OCI-M2 (cell line): ENCODE measurements around the gene EDN1.

ENCODE experiments used
- DNase-seq: peaks from one replicate; lab custom pipeline; 2025; ENCODE audit not compliant: unreplicated experiment; lab: John Stamatoyannopoulos, UW

The EDN1 gene

DNA sequence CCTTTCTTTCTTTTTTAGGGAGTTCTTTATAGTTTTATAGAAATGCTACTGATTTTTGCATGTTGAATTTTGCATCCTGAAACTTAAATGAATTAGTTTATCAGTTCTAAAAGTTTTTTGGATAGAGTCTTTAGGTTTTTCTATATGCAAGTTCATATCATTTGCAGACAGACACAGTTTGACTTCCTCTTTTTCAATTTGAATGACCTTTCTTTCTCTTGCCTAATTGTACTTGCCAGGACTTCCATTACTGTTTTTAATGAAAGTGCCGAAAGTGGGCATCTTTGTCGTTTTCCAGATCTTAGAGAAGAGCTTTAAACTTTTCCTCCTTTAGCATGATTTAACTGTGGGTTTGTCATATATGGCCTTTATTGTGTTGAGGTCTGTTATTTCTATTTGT is 21.1 kb upstream of the EDN1 start:
- no peak for DNase-seq

DNA sequence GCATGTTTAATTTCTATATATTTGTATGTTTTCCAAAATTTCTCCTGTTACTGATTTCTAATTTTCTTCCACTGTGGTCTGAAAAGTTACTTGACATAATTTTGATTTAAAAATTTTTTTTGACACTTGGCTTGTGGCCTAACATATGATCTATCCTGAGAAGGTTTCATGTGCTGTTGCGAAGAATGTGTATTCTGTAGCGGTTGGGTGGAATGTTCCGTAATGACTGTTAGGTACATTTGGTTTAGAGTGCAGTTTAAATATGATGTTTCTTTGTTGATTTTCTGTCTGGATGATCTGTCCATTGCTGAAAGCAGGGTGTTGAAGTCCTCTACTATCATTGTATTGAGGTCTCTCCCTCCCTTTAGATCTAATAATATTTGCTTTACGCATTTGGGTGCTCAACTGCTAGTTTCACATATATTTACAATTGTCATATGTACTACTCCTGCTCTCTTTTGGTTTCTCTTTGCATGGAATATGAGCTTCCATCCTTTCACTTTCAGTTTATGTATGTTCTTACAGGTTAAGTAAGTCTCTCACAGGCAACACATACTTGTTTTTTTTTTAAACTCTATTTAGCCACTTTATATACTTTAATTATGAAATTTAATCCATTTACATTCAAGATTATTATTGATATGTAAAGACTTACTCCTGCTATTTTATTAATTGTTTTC is 19.5 kb upstream of the EDN1 start:
- no peak for DNase-seq

DNA sequence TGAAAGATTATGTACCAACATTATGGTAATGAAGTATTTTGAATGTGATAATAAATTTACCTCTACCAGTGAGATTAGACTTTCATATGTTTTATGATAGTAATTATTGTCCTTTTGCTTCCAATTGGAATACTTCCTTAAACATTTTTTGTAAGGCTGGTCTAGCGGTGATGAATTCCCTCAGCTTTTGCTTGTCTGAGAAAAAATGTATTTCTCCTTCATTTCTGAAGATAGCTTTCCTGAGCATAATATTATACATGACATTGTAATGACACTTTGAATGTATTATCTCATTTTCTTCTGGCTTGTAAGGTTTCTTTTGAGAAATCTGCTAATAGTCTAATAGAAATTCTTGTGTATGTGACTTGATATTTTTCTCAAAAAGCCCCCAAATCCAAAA is 18.6 kb upstream of the EDN1 start:
- no peak for DNase-seq

DNA sequence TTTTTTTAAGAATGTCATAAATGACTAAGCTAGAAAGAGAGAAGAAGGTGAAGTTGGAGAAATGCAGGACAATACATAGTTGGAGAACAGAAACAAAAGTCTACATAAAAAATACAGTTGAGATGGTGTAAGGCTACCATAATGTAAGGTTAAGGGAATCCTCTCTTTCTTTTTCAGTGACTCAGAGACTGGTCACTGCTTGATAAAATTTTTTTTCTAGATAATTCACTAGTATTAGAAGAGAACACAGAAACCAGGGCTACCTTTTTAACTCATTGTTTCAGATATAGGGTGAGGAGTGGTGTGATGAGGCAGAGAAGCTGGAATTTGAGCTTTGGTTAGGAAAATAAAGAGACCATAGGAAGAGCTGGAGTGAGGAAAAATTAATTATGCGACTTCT is 18.2 kb upstream of the EDN1 start:
- no peak for DNase-seq

DNA sequence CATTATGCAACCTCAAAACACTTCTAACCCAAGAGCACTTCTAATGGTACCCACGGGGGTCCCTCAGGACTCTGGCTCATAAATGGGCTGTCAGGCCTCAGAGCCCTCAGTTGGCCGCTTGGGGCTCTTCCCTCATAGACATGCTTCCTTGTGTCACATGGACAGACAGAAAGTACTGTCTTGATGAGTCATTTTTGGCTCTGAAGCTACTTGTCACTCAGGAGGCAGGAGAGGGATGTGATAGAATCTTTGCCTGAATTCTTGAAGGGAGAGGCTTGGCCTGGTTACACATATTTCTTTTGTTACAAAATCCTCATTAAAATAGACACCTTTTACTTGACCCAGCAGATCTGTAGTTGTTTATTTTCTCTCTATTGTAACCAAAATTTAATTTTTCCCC is 15.1 kb upstream of the EDN1 start:
- no peak for DNase-seq

DNA sequence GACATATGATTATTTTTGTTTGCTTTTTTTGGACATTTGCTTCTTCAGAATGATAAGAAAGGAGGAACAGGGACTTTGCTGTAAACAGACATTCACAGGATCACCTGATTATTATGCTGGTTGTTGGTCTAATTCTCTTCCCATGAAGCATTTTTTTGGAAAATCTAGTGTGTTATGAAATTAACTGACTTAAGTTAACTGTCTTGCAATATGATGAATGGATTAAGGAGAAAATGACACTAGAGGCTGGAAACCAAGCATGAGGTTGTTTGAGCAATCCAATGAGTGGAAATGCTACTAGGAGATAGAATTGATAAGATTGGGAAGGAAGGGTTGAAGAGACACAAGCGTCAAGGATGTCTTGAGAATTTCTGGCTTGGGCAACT is 13.2 kb upstream of the EDN1 start:
- no peak for DNase-seq

DNA sequence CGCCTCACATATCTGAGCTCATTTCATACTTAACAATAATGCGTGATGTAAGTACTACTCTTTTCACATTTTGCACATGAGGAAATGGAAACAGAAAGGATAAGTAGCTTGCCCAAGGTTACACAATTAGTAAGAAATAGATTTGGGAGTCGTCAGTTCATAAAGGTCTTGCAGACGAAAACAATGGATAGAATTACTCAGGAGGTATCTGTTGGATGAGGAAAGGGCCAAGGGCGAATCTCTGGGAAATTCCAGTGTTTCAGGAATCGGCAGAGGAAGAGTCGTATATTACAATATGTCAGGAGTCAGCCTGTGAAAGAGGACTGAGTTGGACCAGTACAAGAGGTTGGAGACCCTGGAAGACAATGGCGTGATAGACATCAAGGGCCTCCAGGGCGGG is 12.8 kb upstream of the EDN1 start:
- no peak for DNase-seq

DNA sequence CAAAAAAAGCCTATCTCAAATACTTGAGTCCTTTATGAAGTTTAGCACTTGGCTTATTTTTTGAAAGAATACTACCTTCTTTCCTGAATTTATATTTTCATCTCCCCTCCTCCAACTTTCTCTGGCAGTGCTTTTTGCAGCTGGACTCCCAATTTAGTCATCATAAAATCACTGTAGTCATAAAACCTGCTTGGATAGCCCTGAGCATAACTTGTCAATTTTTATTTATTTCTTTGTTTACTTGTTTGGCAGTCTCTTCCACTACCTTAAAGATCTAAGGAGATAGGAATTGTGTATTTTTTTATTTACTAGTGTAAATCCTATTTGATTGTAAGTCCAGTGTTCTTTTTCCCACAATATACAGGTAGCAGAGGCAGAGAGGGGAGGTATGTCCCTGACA is 11.2 kb upstream of the EDN1 start:
- DNase-seq: no peak

DNA sequence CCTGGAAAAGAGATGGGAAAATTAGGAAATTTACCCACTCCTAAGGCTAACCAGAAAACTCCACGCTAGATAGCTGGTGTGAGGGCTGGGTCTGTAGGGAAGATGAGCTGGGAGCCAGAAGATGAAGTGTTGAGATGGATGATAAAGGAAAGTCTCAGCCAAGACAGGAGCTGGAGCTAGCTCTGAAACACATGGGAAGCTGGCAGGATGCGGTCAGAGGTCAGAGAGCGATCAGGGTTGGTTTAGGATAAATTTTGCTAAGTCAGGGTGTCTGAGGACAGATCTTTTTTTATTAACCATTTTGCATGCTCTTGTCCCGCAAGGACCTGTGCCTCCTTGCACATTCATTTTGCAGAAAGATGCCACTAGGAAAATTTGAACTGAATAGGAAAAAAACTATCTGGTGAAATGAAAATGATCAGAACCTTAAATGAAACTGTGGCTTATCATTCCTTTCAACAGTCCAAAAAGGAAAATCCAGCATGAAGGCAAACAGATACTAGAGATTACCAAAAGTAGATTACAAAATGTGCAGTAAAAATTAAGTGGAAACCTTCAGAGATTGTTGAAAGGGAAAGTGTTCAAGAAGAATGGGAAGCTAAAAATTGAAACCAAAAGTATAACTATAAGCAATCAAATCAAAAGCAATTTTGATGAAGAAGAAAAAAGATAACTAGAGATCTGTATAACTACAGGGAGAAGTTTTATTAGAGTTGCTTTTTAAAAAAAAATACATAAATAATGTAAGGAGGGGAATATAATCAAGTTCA is 10.7 kb upstream of the EDN1 start:
- no peak for DNase-seq

DNA sequence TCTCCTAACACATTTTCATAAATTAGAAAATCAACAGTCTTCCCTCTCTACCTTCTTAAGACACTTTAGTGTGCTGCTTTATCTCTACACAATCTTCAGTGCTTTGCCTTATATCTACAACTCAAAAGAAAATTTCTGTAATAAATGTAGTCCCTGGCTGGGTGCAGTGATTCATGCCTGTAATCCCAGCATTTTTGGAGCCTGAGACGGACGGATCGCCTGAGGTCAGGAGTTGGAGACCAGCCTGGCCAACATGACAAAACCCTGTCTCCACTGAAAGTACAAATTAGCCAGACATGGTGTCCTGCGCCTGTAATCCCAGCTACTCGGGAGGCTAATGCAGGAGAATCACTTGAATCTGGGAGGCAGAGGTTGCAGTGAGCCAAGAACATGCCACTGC is 9.7 kb upstream of the EDN1 start:
- no peak for DNase-seq

DNA sequence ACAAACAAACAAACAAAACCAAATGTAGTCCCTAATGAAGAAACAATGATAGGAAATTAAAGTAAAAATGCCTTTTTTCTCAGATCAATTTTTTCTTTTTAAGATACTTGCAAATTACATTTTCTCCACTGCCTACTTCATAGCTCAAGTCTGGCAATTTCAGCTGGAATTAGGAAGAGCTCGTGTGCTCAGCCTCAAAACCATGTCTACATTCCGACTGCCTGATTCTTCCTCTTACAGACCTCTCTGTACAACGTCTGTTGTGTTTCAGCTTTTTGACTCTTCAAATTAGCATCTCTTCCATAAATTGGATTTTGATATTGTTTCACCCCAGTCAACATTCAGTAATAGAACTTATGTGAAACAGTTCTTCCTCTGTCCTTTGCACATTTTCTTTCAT is 9.3 kb upstream of the EDN1 start:
- DNase-seq: no peak

DNA sequence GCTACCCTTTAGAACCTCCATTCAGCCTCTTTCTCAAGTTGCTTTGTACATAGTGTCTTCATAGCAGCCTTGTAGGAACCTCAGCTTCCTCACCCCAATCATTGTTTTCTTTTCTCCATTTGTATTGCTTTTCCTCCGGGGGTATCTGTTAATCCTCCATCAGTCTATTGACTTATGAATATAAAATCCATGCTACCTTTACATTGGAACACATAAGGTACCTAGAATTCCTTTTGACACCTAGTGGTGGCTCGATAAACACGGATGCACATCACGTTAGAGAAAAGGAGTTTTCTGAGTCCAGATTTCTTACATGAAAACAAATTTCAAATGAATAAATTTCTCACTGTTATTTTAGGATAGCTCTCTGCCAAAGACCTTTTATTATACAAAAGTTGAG is 6.3 kb upstream of the EDN1 start:
- no peak for DNase-seq

DNA sequence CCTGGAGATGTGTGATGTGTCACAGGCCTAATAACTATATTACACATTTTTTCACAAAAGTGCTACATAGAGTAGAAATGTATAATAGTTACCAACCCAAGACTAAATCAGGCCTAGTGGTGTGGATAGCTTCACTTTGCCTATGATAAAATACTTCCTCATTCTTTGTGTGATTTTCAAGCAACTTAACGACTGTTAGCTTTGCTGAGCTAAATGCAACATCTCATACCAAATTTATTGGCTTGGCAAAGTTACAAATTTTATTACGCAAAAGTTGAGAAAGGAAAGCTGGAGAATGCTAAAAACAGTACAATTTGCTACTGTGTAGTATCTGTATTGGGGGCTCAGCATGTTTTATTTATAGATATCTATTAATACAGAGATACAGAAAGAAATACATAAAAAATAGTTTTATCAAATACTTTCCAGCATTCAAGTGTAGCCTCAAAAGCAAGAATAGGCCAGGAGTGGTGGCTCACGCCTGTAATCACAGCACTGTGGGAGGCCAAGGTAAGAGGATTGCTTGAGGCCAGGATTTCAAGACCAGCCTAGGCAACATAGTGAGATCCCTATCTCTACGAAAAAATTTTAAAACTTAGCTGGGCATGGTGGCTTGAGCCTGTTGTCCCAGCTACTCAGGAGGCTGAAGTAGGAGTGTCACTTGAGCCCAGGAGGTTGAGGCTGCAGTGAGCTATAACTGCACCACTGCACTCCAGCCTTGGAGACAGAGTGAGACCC is 3.6 kb upstream of the EDN1 start:
- no peak for DNase-seq

DNA sequence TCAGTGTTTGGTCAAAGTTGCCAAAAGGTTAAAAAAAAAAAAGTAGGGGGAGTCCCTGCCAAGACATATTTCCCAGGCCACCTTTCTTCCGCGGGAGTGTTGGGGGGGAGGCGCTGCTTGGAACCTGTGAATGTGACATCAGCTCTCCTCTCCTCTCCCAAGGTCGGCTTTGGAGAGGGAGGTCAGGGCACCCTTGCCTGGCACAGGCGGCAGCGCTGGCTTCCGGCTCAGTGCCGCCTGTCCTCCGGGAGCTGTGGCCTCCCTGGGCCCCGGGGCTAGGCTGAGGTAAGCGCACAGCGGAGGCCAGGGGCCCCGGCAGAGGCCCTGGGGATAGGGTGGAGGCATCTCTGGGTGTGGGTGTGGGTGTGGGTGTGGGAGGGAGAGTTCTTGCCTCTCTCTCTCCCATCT is 1.9 kb upstream of the EDN1 start:
- no peak for DNase-seq

DNA sequence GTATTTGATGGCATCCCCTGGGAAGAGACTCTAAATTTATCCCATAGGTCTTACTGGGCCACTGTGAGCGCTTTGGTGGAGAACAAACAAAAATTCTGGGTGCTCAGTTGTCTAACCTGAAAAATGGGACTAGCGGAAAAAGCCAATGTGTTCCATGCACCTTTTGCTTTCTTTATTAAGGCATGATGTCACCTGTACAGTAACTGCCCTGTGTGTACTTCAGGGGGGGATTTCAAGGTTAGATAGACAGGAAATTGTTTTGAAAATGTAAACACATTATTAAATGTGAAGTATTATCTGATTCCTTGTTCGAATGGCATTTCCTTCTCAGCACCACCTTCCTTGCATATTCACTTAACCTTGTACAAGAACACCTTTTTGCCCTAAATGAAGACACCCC is 1.2 kb upstream of the EDN1 start:
- no peak for DNase-seq

DNA sequence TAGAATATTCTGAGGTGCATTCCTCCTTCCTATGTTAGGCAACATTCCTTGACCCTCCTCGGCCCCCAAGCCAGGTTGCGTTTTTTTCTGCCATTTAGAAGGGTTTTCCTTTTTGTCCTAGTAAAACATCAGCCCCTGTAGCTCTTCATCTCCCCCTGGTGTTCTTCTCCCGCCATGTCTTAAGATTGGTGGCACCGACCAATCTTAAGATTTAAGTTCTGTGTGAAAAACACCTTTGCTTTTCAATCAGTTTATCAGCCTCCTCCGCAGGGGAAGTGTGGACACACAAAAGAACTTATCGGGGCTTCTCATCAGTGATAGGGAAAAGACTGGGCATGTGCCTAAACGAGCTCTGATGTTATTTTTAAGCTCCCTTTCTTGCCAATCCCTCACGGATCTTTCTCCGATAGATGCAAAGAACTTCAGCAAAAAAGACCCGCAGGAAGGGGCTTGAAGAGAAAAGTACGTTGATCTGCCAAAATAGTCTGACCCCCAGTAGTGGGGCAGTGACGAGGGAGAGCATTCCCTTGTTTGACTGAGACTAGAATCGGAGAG is 719 bp upstream of the EDN1 start:
- DNase-seq: no peak

DNA sequence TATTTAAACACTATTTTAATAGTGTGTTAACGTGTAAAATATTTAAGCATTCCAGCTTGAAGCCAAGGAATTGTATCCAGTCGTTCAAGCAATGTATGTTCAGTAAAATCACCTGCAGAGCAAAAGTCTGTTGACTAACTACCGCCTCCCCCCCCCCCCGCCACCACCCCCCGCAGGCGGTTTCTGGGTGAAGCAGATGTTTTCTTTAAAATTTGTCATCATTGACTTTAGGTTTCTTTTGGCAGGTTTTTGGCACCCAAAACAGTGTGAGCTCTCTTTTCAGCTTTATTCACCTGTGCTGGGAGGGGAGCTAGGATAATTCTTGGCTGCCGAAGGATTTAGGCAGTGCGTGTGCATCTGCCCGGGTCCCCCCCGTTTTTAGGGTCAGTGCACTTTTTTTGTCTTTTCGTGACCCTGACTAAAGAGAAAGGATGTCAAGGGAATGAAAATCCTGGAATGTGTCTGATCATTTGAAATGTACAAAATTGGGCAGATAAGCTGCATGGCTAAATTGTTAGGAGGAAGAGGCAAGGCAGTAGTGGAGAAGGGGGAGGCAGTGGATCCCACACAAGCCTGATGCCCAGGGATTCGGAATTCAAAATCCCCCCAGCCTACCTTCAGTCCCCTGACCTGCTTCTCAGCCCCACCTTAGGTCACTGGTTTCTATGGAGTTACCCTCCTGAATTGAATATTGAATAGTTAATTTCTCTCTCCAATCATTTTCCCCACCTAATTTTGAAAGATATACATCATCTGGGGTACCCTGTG is 1.1 kb downstream of the EDN1 start:
- no peak for DNase-seq

DNA sequence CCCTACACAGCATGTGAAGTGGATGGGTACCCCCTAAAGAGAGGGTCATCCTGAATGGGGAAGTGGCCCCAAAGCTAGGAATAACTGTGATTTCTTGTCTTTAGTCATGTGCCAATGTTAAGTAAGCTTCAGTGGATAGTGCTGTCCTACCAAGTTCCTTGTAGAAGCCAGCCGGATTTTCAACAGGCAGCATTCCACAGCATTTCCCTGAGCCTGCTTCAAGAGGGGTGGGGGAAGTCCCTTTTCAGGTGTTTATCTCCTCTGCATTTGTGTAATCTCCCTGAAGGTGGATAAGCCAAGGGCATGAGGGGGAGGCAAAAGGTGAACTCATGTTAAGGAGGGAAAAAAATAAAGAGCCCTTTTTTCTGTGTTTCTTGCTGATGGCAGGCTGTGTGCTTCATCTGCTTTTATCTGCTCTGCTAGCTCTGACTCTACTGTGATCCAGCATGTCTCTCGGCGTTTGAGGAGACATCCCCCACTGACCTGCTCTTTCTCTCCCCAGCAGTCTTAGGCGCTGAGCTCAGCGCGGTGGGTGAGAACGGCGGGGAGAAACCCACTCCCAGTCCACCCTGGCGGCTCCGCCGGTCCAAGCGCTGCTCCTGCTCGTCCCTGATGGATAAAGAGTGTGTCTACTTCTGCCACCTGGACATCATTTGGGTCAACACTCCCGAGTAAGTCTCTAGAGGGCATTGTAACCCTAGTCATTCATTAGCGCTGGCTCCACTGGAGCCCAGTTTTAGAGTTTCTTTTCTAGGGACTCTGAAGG is 1.9 kb downstream of the EDN1 start:
- no peak for DNase-seq

DNA sequence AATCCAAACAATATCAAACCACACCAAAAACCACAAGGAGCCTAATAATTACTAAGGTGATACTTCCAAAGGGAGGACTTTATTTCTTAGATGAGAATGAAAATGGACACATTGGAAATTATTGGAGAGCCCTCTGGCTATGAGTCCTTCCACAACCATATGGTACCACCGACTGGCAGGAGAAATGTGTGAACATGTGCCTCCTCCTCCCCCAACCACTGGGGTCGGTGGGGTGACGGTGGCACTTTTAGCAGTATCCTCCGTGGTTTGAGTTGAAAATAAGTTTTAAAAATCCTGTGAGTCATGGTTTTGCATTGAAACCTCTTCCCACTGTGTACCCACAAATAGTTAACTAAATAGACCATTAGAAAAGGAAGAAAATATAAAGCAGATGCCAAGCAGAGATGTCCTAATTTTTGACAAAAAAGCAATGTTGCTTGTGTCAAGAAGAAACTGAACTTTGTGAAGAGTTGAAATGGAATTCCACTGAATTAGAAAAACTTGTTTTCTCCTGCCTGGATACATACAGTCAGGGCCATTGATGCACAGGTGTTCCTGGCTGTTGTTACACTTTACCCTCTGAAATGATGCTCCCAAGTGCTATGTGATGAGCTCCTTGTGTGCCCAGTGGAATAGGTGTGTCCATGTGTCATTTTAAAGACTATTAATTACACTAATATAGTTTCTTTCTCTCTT is 3.2 kb downstream of the EDN1 start:
- no peak for DNase-seq
